ENCODE data around the gene PELI3. TPM values are rescaled to one million over a fixed set of nuclear protein-coding genes. Genes with fewer than 3 reads are reported as not detected.

Gene PELI3
- polyA plus RNA-seq, 1 experiment = 8.0 TPM

GRCh38 chr11:66419825-66420224 lies 46.9 kb upstream of the PELI3 start:
- ChIA-PET CTCF (interaction anchor here (2.2 to 22.5 kb wide), 3 partner anchors 10 to 108 kb away, joined by 8 to 400 read pairs (median 47); no protein-coding TSS in a partner anchor), POLR2A (no interaction called here)
- Histone ChIP-seq H3K4me3 (ENCODE audit: low read depth, low read length) (no peak overlapping the region), H3K36me3 (ENCODE audit: control insufficient read depth, insufficient read depth, low read length) (peaks cover 6% of the 10 kb centered on the region), H3K27me3 (ENCODE audit: control insufficient read depth, insufficient read depth, low read length) (peaks cover 6% of the 10 kb centered on the region; the same call in 1 of the 2 replicates)
- TF ChIP-seq, protein P1, sequence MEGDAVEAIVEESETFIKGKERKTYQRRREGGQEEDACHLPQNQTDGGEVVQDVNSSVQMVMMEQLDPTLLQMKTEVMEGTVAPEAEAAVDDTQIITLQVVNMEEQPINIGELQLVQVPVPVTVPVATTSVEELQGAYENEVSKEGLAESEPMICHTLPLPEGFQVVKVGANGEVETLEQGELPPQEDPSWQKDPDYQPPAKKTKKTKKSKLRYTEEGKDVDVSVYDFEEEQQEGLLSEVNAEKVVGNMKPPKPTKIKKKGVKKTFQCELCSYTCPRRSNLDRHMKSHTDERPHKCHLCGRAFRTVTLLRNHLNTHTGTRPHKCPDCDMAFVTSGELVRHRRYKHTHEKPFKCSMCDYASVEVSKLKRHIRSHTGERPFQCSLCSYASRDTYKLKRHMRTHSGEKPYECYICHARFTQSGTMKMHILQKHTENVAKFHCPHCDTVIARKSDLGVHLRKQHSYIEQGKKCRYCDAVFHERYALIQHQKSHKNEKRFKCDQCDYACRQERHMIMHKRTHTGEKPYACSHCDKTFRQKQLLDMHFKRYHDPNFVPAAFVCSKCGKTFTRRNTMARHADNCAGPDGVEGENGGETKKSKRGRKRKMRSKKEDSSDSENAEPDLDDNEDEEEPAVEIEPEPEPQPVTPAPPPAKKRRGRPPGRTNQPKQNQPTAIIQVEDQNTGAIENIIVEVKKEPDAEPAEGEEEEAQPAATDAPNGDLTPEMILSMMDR (IDR thresholded peaks at IDR 0.05; ENCODE audit: insufficient read depth, low read depth, low read length) = no peak
- DNase-seq (ENCODE audit: low read depth) = no peak

- POLR2A ChIA-PET = interaction anchor here (0.6 to 1.2 kb wide), 3 partner anchors 59 to 131 kb away, joined by 3 read pairs; partner anchors contain the start of gene DPP3
These were observed 45.8 kb upstream of the PELI3 start, which contains the start of gene NPAS4 for GRCh38 chr11:66420671-66421476. Gene NPAS4, plus strand, starts transcription at chr11:66421035. Its CDS starts 145 bp downstream, at chr11:66421180.

DNA sequence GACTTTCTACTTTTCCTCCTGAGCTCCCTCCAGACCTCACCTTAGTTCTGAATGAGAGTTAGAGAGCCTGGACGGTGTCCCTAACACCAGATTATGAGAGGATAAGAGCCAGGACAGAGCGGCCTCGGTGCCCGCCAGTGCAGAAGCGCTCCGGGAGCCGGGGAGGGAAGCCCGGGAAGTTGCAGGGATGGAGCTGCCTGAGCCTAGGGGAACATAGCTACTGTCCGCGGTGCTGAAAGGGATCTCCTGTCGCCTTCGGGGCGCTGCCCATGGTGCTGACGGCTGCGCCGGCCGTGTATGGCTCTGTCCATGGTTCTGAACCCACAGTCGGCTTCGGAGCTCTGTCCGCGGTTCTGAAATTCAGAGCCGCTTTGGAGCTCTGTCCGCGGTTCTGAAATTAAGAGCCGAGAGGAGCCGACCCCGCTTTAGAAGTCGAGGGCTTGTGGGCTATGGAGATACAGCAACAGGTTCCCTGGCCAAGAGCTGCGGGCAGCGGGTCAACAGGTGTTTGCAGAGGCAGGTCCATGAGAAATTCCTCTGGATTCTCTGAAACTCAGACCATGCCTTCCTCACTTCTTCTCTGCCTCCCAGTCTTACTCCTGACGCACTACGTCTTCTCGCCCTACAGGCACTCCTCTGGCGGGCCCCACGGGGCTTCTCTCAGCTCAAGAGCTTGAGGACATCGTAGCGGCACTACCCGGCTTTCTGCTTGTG lies 45.1 kb upstream of the PELI3 start:
- Histone ChIP-seq H3K27me3 (ENCODE audit: control insufficient read depth, insufficient read depth, low read length) (peaks cover 6% of the 10 kb centered on the region; the same call in 1 of the 2 replicates), H3K4me3 (ENCODE audit: low read depth, low read length) (no peak overlapping the region), H3K36me3 (ENCODE audit: control insufficient read depth, insufficient read depth, low read length) (peaks cover 6% of the 10 kb centered on the region)
- ChIA-PET POLR2A (interaction anchor here (0.5 to 1.2 kb wide), 5 partner anchors 13 to 981 kb away, joined by 3 to 5 read pairs (median 3); partner anchors contain the start of gene DPP3), CTCF (interaction anchor here (0.6 to 22.5 kb wide), 11 partner anchors 8 to 257 kb away, joined by 3 to 400 read pairs (median 5); partner anchors contain the start of genes MRPL11 and YIF1A)
- TF ChIP-seq, protein P1 (IDR thresholded peaks at IDR 0.05; ENCODE audit: insufficient read depth, low read depth, low read length) = no peak
- DNase-seq (ENCODE audit: low read depth) = peak; percentile 16

More at GRCh38 chr11:66420671-66421476, 45.8 kb upstream of the PELI3 start, which contains the start of gene NPAS4:
- CTCF ChIA-PET = interaction anchor here (0.9 to 22.5 kb wide), 9 partner anchors 9 to 258 kb away, joined by 3 to 400 read pairs (median 5); partner anchors contain the start of genes MRPL11 and YIF1A
- H3K27me3 ChIP-seq (ENCODE audit: control insufficient read depth, insufficient read depth, low read length) = peaks cover 6% of the 10 kb centered on the region; the same call in 1 of the 2 replicates
- peaks cover 6% of the 10 kb centered on the region for H3K36me3 ChIP-seq (ENCODE audit: control insufficient read depth, insufficient read depth, low read length)
- TF ChIP-seq, protein P1 (IDR thresholded peaks at IDR 0.05; ENCODE audit: insufficient read depth, low read depth, low read length) = no peak
- H3K4me3 ChIP-seq (ENCODE audit: low read depth, low read length) = no peak within 1 kb of the TSS
- DNase-seq (ENCODE audit: low read depth) = no peak

- TF ChIP-seq, protein P1 (IDR thresholded peaks at IDR 0.05; ENCODE audit: insufficient read depth, low read depth, low read length) = no peak
- Histone ChIP-seq H3K27me3 (ENCODE audit: control insufficient read depth, insufficient read depth, low read length) (no peaks in the 10 kb centered on the region), H3K4me3 (ENCODE audit: low read depth, low read length) (no peak overlapping the region), H3K36me3 (ENCODE audit: control insufficient read depth, insufficient read depth, low read length) (peaks cover 6% of the 10 kb centered on the region)
- ChIA-PET CTCF (interaction anchor here (0.8 to 22.5 kb wide), 3 partner anchors 8 to 21 kb away, joined by 4 to 400 read pairs (median 4); no protein-coding TSS in a partner anchor), POLR2A (no interaction called here)
- DNase-seq (ENCODE audit: low read depth) = no peak
These were observed 40.4 kb upstream of the PELI3 start for GRCh38 chr11:66426314-66426713.

All from BJ (cell line).